T-helper 1 cell treated with Interleukin-12 subunit alpha and Interleukin-12 subunit beta and Interleukin-4 antibody, amounts not matched to agents 30 ng/mL and 1 ng/mL, for 36 hours (primary cell): Measurements from ENCODE around the gene ZNF683. TPM values are rescaled to one million over a fixed set of nuclear protein-coding genes. Genes with fewer than 3 reads are reported as not detected.

ENCODE experiments used
- intact Hi-C: fragments of 100-400 bp; cut with micrococcal nuclease; formaldehyde crosslinking; loops from one replicate; pipeline ENCODE4 v1.15.1; 2024
- total RNA-seq: library from RNA; stranded (reverse); gene quantifications from 2 replicates; pipeline ENCODE4 v1.2.3, GENCODE V29; 2022

ZNF683 gene
- total RNA-seq, 1 donor from 2014 or later = not detected

DNA sequence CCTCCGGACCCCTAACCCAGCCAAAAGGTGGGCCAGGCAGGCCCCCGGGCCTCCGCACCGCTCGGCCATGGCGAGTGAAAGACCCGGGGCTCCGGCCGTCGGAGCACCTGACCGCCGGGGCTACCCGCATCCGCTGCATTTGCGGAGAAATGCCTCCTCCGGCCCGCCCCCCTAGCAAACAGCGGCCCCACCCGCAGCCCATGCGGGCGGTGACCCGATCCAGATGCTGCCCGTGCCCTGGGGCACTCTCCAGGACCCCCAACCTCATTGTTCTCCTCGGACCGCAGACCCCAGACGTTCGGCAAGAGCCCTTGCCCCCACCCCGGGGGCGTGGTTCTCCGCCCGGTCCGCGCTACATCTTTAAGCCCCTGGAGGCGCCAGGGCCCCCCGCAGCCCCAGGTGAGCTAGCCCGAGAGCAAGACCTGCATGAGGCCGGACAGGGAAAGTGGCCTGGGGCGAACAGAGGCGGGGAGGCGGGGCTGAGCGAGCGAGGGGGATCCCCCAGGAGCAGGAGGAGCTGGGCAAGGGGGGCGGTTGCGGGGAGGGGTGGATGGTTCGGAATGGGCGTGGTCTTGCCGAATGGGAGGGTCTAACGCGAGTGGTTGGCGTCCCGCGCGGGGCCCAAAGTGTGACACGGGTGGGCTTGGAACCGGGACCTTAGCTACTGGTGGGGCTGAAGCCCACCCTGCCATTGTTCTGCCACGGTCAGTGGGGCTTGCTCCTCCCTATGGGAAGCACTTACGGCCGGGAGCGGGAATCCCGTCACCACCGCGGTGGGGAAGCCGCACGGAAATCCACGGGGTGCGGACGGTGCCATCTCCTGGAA is 12.4 kb downstream of the ZNF683 start:
- intact Hi-C loops = loop anchor here (1.0 kb wide), 3 partner anchors 18 to 84 kb away; no protein-coding TSS in a partner anchor

DNA sequence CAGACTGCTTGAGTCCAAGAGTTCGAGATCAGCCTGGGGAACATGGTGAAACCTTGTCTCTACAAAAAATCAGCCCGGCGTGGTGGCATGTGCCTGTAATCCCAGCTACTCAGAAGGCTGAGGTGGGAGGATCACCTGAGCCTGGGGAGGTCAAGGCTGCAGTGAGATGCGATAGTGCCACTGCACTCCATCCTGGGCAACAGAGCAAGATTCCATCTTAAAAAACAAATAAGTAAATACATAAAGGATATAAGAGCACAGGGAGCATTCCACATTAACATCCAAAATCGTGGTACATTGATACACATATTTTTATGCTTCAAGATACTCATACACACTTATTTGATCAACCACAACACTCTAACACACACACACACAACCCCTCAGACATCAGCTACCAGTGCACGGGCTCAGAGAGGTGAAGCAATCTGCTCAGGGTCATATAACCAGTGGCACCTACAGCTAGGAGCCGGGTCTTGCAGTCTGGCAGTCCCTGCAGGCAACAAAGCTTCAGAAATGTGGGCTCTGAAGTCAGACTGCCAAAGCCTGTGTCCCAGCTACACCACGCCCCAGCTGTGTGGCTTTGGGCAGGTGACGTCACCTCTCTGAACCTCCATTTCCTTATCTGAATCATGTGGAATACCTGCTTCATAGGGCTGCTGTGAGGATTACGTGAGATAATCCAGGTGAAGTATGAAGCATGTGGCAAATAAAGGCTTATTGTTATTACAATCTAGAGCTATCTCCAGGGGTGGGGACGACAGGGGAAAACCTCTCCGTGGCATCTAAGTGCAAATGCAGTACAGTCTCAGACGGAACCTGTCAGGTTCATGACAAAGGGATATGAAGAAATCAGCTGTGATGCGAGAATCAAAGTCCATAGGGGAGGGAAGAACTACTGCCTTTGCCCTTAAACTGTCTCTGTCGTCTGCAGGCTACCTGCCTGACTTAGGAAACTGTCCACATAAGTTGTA is 13.9 kb downstream of the ZNF683 start:
- intact Hi-C loops = loop anchor here (1.0 kb wide), 5 partner anchors 20 to 360 kb away; partner anchors contain the start of gene PAFAH2

DNA sequence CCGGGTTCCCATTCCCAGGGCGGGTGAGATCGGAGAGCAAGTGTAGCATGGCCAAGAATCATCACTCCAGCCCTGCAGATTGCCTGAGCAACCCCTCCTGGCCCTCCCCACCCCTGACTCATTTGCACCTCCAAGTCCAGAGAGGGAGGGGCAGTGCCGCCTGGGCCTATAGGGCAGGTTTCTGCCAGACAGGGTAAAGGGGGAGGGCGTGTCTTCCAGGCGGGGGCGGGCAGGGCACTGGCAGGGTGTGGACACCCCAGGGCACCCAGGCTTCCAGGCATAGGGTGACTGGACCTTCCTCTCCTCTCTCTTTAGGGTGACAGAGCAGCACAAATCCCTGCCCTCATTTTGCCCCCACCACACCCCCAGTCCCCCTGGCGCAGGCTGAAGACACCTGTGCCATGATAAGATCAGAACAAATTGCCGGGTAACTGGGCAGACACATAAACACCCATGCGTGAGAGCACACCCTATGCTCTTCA is 15.4 kb downstream of the ZNF683 start:
- intact Hi-C loops = no loop called here

DNA sequence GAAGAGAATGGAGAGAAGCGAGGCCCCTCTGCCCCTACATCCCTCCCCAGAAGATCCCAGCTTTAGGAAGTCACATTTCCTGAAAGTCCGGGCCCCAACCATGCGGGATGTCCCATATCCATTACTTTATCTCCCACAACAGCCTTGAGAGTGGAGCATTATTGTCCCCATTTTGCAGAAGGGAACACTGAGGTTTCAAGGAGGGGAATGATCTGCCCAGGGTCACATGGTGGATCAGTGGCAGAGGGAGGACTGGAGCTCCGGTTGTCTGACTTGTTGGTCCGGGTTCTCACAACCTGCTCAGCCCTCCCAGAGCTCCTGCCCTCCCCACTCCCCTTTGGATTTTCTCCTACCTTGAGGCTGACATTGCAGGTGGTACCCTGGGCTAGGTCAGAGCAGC is 16.4 kb downstream of the ZNF683 start:
- intact Hi-C loops = no loop called here

DNA sequence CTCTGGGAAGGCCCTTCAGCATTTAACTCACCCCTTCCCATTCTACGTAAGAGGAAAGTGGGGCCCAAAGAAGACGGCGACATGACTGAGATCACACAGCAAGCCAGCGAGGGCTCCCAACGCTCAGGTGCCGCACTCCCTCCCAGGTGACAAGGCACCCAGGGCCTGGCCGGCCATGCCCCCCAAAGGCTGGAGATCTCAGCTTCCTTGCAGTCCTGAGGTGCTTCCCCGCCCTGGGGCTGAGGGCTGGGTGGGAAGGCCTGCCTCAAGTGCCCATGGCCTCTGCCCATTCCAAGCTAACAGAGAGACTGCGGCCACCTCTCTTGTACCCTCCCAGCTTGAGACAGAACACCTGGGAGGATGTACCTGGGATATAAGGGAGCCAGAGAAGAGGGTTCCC is 17.6 kb downstream of the ZNF683 start:
- intact Hi-C loops = no loop called here

DNA sequence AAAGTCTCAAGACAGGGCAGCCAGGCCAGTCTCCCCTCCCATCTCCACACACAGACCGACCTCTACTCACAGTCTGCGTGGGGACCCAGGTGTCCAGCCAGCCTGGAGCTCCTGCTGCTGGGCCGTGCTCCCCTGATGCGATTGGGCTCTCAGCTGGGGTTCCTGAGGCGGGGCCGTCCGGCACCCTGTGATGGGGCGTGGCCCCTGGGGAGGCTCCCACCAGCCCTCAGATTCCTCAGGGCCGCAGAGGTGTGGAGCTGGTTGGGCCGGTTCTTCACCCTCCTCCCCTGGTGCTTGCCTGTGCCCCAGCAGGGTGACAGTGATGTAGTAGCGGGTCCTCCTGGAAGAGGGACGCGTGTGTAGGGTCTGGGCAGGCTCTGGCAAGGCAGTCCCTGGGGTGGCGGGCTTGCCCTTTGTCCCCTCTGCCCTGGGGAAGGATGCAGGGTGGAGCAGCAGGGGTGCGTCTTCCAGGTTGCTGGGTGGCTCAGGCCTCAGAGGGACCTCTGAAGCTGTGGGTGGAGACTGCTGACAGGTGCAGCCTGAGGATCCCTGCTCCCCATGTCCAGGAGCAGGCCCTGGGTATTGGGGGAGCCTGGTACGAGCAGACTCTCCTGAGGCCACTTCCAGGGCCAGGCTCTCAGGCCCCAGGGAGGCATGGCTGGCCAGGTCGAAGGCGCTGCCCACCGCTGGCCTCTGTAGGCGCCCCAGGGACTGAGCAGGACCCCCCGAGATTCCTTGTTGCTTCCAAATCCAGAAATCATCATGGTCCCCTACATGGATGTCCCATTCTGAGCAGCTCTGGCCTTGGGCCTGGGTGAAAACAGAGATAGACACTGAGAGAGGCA is 18.4 kb downstream of the ZNF683 start, which contains the start of gene CRYBG2:
Gene CRYBG2, minus strand, starts transcription at position 155 of the 845 bp plus-strand sequence. CDS start 7,473 bp downstream, outside the sequence.
- intact Hi-C loops = no loop called here

DNA sequence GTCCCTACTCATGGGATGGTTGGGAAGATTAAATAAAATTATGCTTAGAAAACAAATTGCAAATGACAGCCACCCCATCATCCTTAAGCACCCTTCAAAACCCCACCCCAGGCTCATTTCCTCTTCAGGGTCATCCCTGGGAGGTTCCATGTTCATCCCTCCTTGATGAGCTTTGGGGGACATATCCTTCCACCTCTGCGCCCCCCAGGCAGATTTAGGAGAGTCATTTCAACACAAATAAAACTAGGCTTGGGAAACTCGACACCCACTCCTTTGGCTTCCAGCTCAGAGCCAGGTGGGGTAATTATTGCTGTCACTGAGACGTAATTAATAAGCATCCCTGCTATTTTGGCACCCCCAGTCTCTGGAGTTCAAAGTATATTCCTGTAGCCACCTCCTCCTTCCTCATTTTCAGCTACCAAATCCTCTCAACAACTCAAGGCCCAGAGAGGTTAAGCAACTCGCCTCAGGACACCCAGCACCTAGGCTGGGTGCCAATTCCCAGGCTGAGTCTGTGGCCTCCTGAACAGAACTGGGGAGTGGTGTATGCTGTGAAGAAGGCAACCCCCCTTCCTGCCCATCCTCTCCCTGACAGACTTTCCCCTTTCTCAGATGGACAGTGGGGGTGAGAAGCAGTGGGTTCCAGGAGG is 19.2 kb downstream of the ZNF683 start:
- intact Hi-C loops = no loop called here

DNA sequence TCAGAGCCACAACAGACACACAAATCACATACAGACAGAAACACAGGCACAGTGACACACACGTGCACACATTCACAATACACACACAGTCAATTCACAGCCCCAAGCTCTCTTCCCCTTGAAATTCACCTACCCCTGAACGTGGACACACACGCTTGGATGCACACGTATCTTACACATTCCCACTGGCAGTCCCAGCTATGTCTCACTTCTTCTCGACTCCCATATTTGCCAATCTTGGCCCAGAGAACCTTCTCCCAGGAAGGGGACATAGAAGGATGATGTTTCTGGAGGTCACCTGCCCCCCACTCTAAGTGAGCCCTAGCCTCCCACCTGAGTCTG is 20.2 kb downstream of the ZNF683 start:
- intact Hi-C loops = no loop called here

DNA sequence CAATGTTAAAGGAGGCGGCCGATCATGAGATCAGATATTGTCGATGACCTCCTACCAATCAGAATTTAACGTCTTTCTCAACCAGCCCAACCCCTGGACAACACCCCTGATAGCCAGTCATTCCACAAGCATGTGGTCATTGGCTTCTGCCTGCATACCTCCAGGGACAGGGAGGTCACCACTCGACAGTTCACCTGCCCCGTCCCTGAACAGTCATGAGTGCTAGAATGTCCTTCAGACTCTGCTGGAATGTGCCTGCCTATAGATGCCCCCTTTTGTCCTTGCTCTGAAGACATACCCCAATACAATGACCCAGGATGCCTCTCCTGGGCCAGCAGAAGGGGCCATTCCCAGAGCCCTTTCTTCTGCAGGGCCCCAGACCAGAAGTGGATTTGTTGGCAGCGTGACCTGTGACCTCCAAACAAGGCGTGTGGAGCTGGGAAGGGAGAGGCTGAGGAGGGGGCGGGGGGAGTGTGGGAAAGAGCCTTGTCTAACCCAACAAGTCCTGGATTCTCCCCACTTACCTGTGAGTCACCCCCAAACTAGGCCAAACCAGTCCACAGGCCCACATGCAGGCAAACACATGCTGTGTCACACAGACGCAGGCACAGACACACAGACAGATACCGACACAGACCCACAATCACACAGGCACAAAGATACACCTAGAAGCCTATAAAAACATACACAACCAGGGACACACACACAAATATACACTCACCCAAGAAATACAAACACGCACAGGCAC is 20.8 kb downstream of the ZNF683 start:
- intact Hi-C loops = no loop called here

DNA sequence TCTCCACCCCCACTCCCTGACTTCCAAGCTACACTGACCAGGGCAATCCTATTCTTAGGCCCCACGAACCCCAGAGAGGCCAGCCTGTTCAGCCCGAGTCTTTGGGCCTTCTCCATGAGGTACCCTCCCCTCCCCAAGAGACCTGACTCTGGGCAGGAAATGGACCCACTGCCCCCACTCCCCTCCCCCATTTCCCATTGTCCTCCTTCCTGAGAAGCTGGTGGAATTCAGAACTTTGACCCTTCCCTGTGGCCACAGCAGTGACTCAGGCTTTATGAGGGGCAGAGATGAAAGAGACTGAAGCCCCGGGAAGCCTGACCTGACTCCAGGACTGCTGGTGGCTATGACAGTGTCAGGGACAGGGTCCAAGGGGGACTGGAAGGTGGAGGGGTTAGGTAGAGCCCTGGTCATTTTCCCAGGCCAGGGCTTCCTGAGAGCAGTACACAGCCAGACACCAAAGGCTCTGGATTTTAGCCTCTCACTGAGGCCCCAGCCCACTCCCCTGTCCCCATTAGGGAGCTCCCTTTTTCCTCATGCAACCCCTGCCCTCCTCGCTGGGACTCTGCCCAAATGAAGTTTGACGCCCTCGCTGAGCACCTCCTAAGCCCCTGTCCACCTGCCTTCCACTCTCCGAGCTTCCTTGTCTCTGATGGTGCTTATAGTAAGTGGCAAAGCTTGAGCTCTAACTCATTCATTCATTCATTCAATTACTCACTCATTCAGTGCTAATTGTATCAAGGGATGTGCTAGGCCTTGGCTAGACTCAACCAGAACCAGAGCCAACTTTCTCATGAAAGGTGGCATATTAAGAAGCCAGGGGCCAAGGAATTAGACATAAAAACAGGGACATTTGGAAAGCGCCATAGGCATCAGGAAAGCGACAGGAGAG is 21.6 kb downstream of the ZNF683 start:
- intact Hi-C loops = no loop called here

DNA sequence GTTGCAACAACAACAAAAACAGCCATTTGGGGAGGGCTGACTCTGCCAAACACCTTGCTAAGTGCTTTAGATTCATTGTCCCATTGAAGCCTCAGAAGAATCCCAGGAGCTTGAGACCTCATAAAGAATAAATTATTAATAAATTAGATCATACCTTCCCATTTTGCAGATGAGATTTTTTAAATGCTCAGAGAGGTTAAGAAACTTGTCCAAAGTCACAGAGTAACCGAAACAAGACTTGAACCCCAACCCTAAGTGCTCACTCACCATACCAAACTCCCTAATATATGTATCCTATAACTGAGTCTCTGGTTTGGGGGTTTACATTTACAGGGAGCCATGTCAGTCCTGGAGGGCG is 22.2 kb downstream of the ZNF683 start:
- intact Hi-C loops = no loop called here

DNA sequence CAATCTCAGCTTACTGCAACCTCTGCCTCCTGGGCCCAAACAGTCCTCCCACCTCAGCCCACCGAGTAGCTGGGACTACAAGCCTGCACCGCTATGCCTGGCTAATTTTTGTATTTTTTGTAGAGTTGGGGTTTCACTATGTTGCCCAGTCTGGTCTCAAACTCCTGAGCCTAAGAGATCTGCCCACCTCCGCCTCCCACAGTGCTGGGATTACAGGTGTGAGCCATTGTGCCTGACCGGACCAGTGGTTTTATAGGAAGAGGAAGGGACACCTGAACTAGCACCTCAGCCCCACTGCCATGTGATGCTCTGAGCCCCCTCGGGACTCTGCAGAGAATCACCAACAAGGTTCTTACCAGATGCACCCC is 22.7 kb downstream of the ZNF683 start:
- intact Hi-C loops = no loop called here

DNA sequence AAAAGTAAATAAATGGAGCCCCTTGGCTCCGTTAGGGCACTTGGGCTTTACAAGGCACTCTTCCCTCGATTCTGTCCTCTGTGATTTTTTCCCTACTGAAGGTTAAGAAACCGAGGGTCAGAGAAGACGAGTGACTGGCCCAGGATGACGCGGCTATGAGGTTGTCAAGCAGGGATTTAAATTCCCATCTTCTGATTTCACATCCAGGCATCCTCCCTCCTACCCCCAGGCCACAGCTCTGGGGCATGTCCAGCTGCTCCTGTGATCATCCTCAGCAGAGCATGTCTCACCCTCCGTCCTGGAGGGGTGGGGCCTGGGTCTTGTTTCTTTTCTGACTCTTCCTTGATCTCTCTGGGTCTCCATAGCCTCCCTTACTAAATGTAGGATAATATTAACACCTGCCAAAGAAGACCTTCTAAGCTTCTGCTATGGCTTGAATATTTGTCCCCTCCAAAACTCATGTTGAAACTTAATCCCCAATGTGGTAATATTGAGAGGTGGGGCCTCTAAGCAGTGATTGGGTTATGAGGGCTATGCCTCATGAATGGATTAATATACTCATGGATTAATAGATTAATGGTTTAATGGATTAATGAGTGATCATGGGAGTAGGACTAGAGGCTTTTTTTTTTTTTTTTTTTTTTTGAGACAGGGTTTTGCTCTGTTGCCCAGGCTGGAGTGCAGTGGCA is 23.2 kb downstream of the ZNF683 start:
- intact Hi-C loops = no loop called here

DNA sequence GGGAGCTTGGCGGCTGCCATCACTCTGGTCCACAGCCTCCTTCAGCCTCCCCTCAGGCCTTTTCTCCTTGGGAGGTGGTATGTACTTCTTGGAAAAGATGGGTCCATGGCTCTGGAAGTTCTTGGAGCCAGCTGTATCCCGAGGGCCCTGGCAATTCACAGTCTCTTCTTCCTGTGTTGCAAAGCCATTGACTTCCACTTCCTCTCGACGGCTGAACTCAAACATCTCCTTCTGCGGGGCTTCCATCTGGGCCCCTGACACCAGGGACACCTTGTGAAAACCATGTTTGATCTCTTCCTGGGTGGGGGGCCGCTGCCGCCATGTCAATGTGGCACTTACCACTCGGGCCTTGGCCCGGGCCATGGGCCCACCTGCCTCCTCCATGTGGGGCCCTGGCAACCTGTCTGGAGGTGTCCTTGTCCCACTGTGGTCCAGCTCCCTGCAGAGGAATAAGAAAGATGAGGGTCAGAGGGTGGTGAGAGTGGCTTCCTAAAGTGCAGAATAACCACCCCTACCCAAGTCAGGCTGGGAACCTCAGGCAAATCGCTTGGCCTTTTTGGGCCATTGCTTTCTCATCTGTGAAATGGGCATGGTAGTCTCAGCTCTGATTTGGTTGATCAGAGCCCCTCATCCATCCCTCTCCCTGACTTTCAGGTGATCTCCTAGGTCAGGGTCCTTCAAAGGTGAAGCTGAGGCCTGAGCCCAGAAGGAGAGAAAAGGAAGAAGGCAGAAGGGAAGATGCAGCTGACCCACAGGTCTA is 26.1 kb downstream of the ZNF683 start:
- intact Hi-C loops = no loop called here

DNA sequence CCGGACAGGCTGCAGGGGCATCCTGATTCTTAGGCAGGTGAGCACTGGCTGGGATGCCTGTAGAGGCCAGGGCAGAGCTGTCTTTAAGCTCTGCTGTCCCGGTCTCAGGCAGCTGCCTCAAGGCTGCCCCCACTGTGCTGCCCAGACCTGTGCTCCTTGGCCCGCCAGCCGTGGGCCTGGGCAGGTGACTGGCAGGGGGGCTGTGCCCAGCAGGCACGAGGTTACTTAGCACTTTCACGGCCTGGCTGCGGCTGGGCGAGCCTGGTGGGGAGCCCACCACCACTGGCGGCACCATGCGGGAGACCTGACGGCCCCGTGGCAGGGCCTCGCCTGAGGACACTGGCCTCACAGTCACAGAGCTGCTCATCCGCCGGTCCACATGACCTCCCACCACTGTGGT is 26.8 kb downstream of the ZNF683 start:
- intact Hi-C loops = no loop called here

DNA sequence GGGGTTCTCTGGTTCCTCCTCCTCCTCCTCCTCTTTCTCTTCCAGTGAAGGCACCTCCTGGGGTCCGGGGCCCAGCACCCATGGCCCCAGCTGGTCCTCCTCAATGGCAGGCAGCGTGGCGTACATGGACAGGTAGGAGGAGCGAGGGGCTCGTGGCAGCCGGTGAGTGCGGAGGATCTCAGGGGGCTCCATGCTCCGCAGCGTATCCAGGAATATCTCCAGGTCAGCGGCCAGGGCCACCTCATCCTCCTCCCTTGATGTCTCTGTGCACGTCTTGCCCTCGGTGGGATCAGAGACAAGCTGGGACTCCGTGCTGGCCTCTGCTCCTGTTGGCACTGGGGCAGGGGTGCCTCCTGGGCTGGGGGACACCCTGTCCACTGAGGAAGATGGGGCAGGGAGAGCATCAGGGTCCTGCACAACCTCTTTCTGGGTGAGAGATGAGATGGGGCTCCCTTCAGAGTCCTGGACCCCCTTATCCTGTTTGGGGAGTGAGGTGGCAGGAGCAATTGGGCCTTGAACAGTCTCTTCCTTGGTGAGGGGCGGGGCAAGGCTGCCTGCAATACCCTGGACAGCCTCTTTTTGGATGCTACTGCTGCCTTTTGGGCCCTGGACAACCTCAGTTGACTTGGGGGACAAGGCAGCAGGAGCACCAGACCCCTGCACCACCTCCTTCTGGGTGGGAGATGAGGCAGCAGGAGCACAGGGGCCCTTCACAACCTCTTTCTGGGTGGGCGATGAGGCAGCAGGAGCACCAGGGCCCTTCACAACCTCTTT is 28.2 kb downstream of the ZNF683 start:
- intact Hi-C loops = no loop called here

DNA sequence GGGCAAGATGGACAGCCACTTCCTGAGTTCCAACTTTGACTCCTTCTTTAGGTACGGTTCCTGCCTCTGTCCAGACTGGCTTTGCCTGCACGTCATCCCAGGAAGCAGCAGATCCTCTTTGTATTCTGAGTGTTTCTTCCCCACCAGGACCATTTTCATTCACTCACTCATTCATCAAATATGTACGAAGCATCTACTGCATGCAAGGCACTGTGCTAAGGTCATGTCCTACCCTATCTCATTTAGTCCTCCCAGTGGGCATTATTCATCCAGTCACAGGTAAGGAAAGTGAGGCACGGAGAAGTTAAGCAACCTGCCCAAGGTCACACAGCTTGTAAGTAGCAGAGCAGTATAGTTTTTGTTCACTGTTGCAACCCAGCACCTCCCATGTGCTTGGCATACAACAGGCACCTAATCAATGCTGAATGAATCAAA is 32.5 kb downstream of the ZNF683 start:
- intact Hi-C loops = no loop called here
